BE2C (cell line): ENCODE measurements around the gene DENND4A.

Source experiments
- DNase-seq: peaks from one replicate; pipeline ENCODE4 v3.0.0-alpha.2; 2020
- H3K27me3 ChIP-seq: fragments of 250-450 bp; sonication (Bioruptor Pico); 2 replicates; pipeline ENCODE4 v1.5.1; 2020; ENCODE audit warnings: mild to moderate bottlenecking
- H3K36me3 ChIP-seq: fragments of 250-450 bp; sonication (Bioruptor Pico); 2 replicates; pipeline ENCODE4 v1.5.1; 2020; ENCODE audit warnings: mild to moderate bottlenecking
- H3K4me1 ChIP-seq: fragments of 250-450 bp; sonication (Bioruptor Pico); 2 replicates; pipeline ENCODE4 v1.5.1; 2020
- H3K4me3 ChIP-seq: 2 replicates; pipeline ENCODE4 v1.5.1; 2011; ENCODE audit warnings: low read depth, low read length
- H3K9me3 ChIP-seq: fragments of 250-450 bp; sonication (Bioruptor Pico); 2 replicates; pipeline ENCODE4 v1.5.1; 2020
- TF ChIP-seq, protein P1 (sequence below): IDR thresholded peaks from 2 replicates; pipeline ENCODE4 v1.5.1; 2012; ENCODE audit warnings: mild to moderate bottlenecking, low read depth, low read length

The DENND4A gene

DNA sequence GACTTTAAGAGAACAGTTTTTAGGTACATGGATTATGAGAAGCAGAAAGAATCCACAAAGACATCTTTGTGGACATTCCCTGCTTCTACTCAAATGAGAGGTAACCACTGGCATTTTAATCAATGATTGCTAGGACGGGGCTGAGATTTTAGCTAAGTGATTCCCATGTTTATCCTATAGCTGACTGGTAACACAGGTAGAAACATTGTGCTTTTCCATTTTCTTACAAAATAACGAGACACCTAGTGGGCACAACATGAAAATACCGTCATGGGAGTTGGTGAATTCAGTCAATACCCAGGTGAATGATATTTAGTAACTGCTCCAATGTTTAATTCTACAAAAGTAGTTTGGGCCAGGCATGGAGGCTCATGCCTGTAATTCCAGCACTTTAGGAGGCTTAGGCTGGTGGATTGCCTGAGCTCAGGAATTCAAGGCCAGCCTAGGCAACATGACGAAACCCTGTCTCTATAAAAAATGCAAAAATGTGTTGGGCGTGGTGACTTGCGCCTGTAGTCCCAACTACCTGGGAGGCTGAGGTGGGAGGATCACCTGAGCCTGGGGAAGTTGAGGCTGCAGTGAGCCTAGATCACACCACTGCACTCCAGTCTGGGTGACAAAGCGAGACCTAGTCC lies 37.2 kb upstream of the DENND4A start:
- Histone ChIP-seq H3K4me3 (no peak overlapping the region), H3K9me3 (no peaks in the 10 kb centered on the region), H3K4me1 (peaks cover 11% of the 10 kb centered on the region), H3K36me3 (no peaks in the 10 kb centered on the region), H3K27me3 (no peaks in the 10 kb centered on the region)
- DNase-seq, result no peak
- TF ChIP-seq, protein P1, sequence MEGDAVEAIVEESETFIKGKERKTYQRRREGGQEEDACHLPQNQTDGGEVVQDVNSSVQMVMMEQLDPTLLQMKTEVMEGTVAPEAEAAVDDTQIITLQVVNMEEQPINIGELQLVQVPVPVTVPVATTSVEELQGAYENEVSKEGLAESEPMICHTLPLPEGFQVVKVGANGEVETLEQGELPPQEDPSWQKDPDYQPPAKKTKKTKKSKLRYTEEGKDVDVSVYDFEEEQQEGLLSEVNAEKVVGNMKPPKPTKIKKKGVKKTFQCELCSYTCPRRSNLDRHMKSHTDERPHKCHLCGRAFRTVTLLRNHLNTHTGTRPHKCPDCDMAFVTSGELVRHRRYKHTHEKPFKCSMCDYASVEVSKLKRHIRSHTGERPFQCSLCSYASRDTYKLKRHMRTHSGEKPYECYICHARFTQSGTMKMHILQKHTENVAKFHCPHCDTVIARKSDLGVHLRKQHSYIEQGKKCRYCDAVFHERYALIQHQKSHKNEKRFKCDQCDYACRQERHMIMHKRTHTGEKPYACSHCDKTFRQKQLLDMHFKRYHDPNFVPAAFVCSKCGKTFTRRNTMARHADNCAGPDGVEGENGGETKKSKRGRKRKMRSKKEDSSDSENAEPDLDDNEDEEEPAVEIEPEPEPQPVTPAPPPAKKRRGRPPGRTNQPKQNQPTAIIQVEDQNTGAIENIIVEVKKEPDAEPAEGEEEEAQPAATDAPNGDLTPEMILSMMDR, result peak; percentile 59

DNA sequence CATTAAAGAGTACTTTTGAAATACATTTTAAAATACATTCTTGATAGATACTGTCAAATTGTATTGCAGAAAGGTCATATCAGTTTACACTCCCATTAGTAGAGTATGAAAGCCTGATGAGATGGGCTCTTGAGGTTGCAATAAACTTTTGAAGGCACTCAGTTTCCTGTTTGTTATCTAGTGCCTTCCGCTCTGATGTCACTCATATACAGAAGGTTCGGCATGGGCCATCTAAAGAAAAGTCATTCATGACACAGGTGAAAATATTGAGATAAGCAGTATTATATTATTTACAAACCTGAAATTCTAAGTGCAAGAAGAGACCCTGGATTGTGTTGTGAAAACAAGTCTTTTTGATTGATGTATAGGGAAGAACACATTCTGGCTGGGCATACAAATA lies 36.5 kb upstream of the DENND4A start:
- TF ChIP-seq, protein P1, result no peak
- no peak for DNase-seq
- Histone ChIP-seq H3K4me3 (no peak overlapping the region), H3K36me3 (no peaks in the 10 kb centered on the region), H3K9me3 (no peaks in the 10 kb centered on the region), H3K27me3 (no peaks in the 10 kb centered on the region), H3K4me1 (peaks cover 9% of the 10 kb centered on the region)

DNA sequence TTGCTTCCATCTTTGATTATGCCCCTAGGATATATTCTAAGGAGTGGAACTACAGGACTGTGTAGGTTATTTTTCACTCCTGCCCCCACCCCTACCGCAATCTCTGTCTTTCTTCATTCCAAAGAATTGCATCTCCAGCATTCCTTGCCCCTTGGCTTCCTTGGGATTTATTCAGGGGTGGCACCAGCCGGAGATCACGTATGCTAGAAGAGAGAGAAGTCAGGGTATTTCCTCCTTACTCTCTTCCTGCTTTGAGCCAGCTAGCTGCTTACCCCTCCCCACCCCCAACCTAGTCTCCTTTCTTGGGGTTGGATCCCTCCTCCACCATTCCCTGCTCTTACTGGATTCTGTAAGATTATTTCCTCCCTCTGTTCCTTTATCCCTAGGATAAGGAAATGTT lies 35.0 kb upstream of the DENND4A start:
- DNase-seq, result no peak
- Histone ChIP-seq H3K9me3 (no peaks in the 10 kb centered on the region), H3K4me3 (no peak overlapping the region), H3K4me1 (0 out of 2 replicates have a peak, but pooled peaks cover 3% of the 10 kb centered on the region), H3K27me3 (no peaks in the 10 kb centered on the region), H3K36me3 (no peaks in the 10 kb centered on the region)
- TF ChIP-seq, protein P1, result no peak

DNA sequence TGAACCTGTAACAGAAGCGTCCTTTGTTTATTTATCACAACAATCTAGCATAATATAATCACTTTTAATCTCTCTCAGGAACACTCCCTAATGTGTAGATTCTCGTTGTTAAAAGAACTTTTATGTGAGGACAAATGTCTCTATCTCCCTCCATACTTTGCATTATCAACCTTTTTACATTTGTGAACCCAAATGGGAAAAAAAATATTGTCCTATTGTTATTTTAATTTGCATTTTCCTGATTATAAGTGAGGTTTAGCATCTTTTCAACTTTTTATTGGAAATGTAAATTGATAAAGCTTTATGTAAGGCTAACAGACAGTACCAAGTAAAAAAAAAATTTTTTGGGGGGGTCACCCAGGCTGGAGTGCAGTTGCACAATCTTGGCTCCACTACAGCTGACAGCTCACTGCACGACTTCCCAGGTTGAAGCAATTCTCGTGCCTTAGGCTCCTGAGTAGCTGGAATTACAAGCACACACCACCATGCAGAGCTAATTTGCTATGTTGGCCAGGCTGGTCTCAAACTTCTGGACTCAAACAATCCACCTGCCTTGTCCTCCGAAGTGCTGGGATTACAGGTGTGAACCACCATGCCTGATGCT lies 33.0 kb upstream of the DENND4A start:
- no peaks in the 10 kb centered on the region for H3K36me3 ChIP-seq
- H3K4me3 ChIP-seq, result no peak overlapping the region
- no peaks in the 10 kb centered on the region for H3K4me1 ChIP-seq
- TF ChIP-seq, protein P1, result no peak
- DNase-seq, result no peak
- no peaks in the 10 kb centered on the region for H3K27me3 ChIP-seq
- no peaks in the 10 kb centered on the region for H3K9me3 ChIP-seq

DNA sequence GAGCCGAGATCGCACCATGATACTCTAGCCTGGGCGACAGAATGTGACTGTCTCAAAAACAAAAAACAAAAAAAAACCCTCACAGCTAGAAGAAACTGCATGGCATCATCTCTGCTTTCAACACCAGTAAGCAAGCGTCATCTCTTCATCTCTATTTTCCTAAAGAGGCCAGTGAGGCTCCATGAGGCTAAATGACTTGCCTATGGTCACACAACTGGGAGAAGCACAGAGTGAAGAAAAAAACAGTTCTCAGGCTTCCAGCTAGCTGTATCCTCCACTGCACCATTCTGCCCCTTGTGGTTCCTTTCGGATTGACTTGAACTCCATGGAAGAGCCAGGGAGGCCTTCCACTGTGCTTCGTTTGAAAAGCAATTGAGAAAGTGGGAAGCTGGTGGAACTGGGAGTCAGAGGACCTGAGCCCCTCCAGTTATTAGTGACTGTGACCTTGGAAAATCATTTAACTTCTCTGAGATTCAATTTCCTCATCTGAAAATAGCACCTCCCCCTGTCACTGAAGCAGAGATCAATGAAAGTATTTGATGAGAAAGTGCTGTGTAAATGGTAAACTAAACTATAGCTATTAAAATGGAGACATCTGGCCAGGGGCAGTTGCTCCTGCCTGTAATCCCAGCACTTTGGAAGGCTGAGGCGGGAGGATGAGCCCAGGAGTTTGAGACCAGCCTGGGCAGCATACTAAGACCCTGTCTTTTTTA lies 32.1 kb upstream of the DENND4A start:
- peak; percentile 73 for DNase-seq
- no peaks in the 10 kb centered on the region for H3K9me3 ChIP-seq
- H3K27me3 ChIP-seq, result no peaks in the 10 kb centered on the region
- no peak overlapping the region for H3K4me3 ChIP-seq
- H3K36me3 ChIP-seq, result no peaks in the 10 kb centered on the region
- H3K4me1 ChIP-seq, result no peaks in the 10 kb centered on the region; the same call in 1 of the 2 replicates
- TF ChIP-seq, protein P1, result peak; percentile 90

DNA sequence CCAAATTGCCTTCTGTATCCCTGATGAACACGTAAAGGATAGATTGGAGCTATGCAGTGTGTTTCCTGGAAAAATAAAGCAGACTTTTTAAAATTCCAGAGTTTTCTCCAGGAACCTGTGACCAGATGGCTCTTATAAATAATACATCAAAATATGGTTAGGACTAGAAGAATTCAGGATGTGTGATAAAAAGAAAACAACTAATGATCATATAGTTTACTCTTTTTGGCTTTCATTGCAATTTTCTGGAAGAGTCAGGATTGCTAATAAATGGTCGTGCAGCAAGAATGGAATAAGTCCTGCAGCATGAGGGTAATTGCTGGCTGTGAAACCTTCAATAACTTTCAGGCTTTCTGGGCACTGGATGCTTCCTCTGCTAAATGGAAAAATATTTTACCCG lies 30.2 kb upstream of the DENND4A start:
- no peaks in the 10 kb centered on the region; the same call in 1 of the 2 replicates for H3K4me1 ChIP-seq
- no peaks in the 10 kb centered on the region for H3K36me3 ChIP-seq
- TF ChIP-seq, protein P1, result no peak
- H3K9me3 ChIP-seq, result no peaks in the 10 kb centered on the region
- no peaks in the 10 kb centered on the region for H3K27me3 ChIP-seq
- DNase-seq, result no peak
- H3K4me3 ChIP-seq, result no peak overlapping the region
